Amygdala (tissue), 56 donors: Measurements from ENCODE around the gene SNX3.
"Not testable (repeated sequence)": the region's sequence is repeated elsewhere in the genome, so short reads cannot be mapped to it uniquely, and the experiment has no call there.

Experiments
- DNase-seq, 56 donors: peaks; one replicate each; lab custom pipeline; 2025; lab: John Stamatoyannopoulos, UW

Gene SNX3

GRCh38 chr6:108260809-108261569 is at the start of gene SNX3:
SNX3 (minus strand) TSS chr6:108261040; CDS start chr6:108260921, 119 bp downstream.
- peak; percentile 47 to 99 (median 88) for DNase-seq

GRCh38 chr6:108309844-108310243 is 49.0 kb upstream of the SNX3 start:
- no peak for DNase-seq

GRCh38 chr6:108308641-108309040 is 47.8 kb upstream of the SNX3 start:
- not testable (repeated sequence) for DNase-seq

- DNase-seq, result no peak
Measured at GRCh38 chr6:108304646-108305045, 43.8 kb upstream of the SNX3 start.

- DNase-seq, result no peak
Measured at GRCh38 chr6:108302386-108302785, 41.5 kb upstream of the SNX3 start.

- no peak for DNase-seq
Measured at GRCh38 chr6:108295676-108296075, 34.8 kb upstream of the SNX3 start.

- peak; percentile 62 to 94 (median 88) for DNase-seq
Measured at GRCh38 chr6:108294727-108295625, 34.1 kb upstream of the SNX3 start, which contains the start of gene AFG1L. AFG1L (plus strand) TSS chr6:108295054; CDS start chr6:108295080, 26 bp downstream.

- no peak for DNase-seq
Measured at GRCh38 chr6:108294297-108294726, 33.5 kb upstream of the SNX3 start.

GRCh38 chr6:108293527-108294296 is 32.9 kb upstream of the SNX3 start:
- DNase-seq, result peak in 2 of 56 donors; percentile 1 to 16

- not testable (repeated sequence) for DNase-seq
Measured at GRCh38 chr6:108292561-108292960, 31.7 kb upstream of the SNX3 start.

GRCh38 chr6:108291091-108291490 is 30.3 kb upstream of the SNX3 start:
- no peak for DNase-seq

- DNase-seq, result no peak
Measured at GRCh38 chr6:108288742-108289141, 27.9 kb upstream of the SNX3 start.

GRCh38 chr6:108287373-108287772 is 26.5 kb upstream of the SNX3 start:
- DNase-seq, result no peak

GRCh38 chr6:108286366-108286765 is 25.5 kb upstream of the SNX3 start:
- no peak for DNase-seq

GRCh38 chr6:108285381-108285780 is 24.5 kb upstream of the SNX3 start:
- DNase-seq, result no peak

GRCh38 chr6:108277831-108278230 is 17.0 kb upstream of the SNX3 start:
- no peak for DNase-seq

GRCh38 chr6:108277295-108277694 is 16.5 kb upstream of the SNX3 start:
- DNase-seq, result no peak

- no peak for DNase-seq
Measured at GRCh38 chr6:108275976-108276375, 15.1 kb upstream of the SNX3 start.

GRCh38 chr6:108274546-108274945 is 13.7 kb upstream of the SNX3 start:
- no peak for DNase-seq

GRCh38 chr6:108269955-108270354 is 9.1 kb upstream of the SNX3 start:
- DNase-seq, result not testable (repeated sequence)

GRCh38 chr6:108268845-108269244 is 8.0 kb upstream of the SNX3 start:
- no peak for DNase-seq
